Psoas muscle (tissue), 8 donors: ENCODE data around the gene RFC4. TPM values are rescaled to one million over a fixed set of nuclear protein-coding genes. Genes with fewer than 3 reads are reported as not detected.

Experiments used
- ATAC-seq, 4 donors: fragments of 200-7000 bp; cut with Tn5 transposase; one replicate each; pipeline ENCODE4 v1.9.1; 2020; ENCODE audit warnings: moderate library complexity in 3 of 4, mild to moderate bottlenecking in 2 of 4
- DNase-seq, 2 donors: peaks; one replicate each; pipeline ENCODE4 v3.0.0-alpha.2; 2020
- H3K27ac ChIP-seq: fragments of 200-600 bp; one replicate; pipeline ENCODE4 v1.8.0; 2022
- H3K27me3 ChIP-seq, 3 donors: fragments of 200-600 bp in 1 of 3; one replicate each; pipeline versions ENCODE4 v1.6.1 to v1.8.0; 2013 to 2022; ENCODE audit warnings: low read length in 2 of 3, mild to moderate bottlenecking in 2 of 3, moderate library complexity in 1 of 3; ENCODE audit not compliant: insufficient read depth in 3 of 3
- H3K36me3 ChIP-seq, 2 donors: fragments of 200-600 bp in 1 of 2; one replicate each; pipeline versions ENCODE4 v1.6.1 to v1.8.0; 2013 to 2022; ENCODE audit warnings: low read depth in 1 of 2, mild to moderate bottlenecking in 1 of 2, moderate library complexity in 1 of 2; ENCODE audit not compliant: insufficient read depth in 1 of 2
- H3K4me1 ChIP-seq: fragments of 200-600 bp; one replicate; pipeline ENCODE4 v1.8.0; 2022
- H3K4me3 ChIP-seq: fragments of 200-600 bp; one replicate; pipeline ENCODE4 v1.8.0; 2022; ENCODE audit warnings: mild to moderate bottlenecking
- H3K9me3 ChIP-seq: fragments of 200-600 bp; one replicate; pipeline ENCODE4 v1.8.0; 2022
- CTCF ChIP-seq: fragments of 200-600 bp; IDR thresholded peaks from one replicate; pipeline ENCODE4 v1.8.0; 2022; ENCODE audit warnings: antibody characterized with exemption
- WGBS, 3 donors: extraction: QIAGEN DNeasy Blood & Tissue Kit; methylation state at CpG; one replicate each; pipeline versions ENCODE4 v1.1.6 to v1.1.7; 2013; 5-methylcytosine and 5-hydroxymethylcytosine counted together
- intact Hi-C, 2 donors: fragments of 100-400 bp; cut with DNase I; formaldehyde crosslinking; loops; one replicate each; pipeline versions ENCODE4 v1.11.0 to v1.14.2; 2022
- polyA plus RNA-seq, 3 donors: library from polyadenylated mRNA; stranded (reverse); fragments of 200-250 nt; gene quantifications; one replicate each; pipeline ENCODE4 v1.2.3, GENCODE V29; 2013
- total RNA-seq, 4 donors: library from RNA; stranded (reverse); fragmentation: NEBNext Ultra II Directional in 2 of 4; extraction: Animal tissue kit (Norgen Biotek cat#: 25700) in 2 of 4; gene quantifications; one replicate each; pipeline versions ENCODE4 v1.2.1 to v1.2.4, GENCODE V29; 2021 to 2023
- donor health status: healthy with polysubstance abuse.
- donor health status: DM: no; HTN: no; CAD: no; lungs with moderate emphysema.
- donor health status: Bipolar disorder and iron deficiency.
- donor health status: healthy.
- donor health status: DM: yes; HTN: yes; CAD: no.
- donor health status: DM: no; HTN: no; CAD: no.
- donor health status: DM: no; HTN: no; CAD: no.
- donor health status: DM: yes; HTN: yes; CAD: no.

Gene RFC4
- total and polyA plus RNA-seq, 7 donors: 3.4 to 20.6 (median 8.1) TPM

GRCh38 chr3:186759231-186759930 is 46.9 kb downstream of the RFC4 start:
- intact Hi-C loops: no loop called here
- ATAC-seq: no peak
- no peaks in the 10 kb centered on the region for H3K9me3 ChIP-seq
- H3K27ac ChIP-seq: no peak overlapping the region
- TF ChIP-seq CTCF: no peak
- no peak for DNase-seq
- H3K4me1 ChIP-seq: no peaks in the 10 kb centered on the region
- 72 to 82% (median 78%) methylated on average over 11 of the region's 11 CpGs for WGBS, 3 donors
- peaks cover 0 to 1% (median 0%) of the 10 kb centered on the region in 3 donors for H3K27me3 ChIP-seq
- no peak overlapping the region for H3K4me3 ChIP-seq
- H3K36me3 ChIP-seq: no peaks in the 10 kb centered on the region

DNA sequence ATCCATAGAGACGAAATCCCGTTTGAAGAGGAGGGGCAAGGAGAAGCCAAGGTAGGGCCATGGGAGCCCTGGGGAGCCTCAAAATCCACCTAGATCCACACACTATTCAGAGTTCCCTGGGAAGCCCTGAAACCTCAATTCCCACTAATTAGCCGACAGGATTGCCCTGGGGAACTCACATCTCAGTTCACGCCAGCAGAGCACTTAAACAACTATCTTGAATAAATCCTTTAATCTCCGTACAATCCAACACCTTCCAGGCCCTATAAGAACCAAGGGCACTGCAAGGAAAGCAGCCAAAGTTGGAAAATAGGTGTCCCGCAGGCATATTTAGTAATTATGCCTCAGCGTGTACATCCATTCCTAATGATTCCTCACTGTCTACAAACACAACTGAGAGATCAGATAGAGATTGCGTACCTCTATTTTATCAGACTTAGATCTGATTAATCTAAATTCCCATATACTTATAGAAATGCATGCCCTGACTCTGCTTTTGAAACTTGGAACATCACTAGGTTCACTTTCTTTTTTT is 48.5 kb downstream of the RFC4 start:
- Histone ChIP-seq H3K27me3 (peaks cover 0 to 1% (median 0%) of the 10 kb centered on the region in 3 donors), H3K4me1 (no peaks in the 10 kb centered on the region), H3K36me3 (no peaks in the 10 kb centered on the region), H3K27ac (no peak overlapping the region), H3K4me3 (no peak overlapping the region), H3K9me3 (no peaks in the 10 kb centered on the region)
- intact Hi-C loops: no loop called here
- DNase-seq (no peak), ATAC-seq (no peak)
- no peak for TF ChIP-seq CTCF
- 65 to 76% (median 68%) methylated on average over 8 of the region's 8 CpGs for WGBS, 3 donors

DNA sequence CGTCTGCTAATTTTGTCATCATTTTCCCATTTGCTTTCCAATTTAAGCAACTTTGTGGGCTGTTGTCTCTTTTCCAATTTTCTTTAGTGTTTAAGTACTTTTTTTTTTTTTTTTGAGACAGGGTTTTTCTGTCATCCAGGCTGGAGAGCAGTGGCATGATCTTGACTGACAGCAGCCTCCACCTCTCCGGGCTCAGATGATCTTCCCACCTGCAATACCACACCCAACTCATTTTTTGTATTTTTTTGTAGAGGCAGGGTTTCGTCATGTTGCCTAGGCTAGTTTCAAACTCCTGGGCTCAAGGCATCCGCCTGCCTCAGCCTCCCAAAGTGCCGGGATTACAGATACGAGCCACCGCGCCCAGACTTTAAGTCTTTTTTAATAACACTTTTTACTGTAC is 49.1 kb downstream of the RFC4 start:
- peaks cover 0 to 1% (median 0%) of the 10 kb centered on the region in 3 donors for H3K27me3 ChIP-seq
- no peak overlapping the region for H3K27ac ChIP-seq
- ATAC-seq: no peak
- no peaks in the 10 kb centered on the region for H3K9me3 ChIP-seq
- 86 to 89% (median 86%) methylated on average over 8 of the region's 8 CpGs for WGBS, 3 donors
- no peaks in the 10 kb centered on the region for H3K4me1 ChIP-seq
- intact Hi-C loops: no loop called here
- no peak for TF ChIP-seq CTCF
- no peak for DNase-seq
- no peaks in the 10 kb centered on the region for H3K36me3 ChIP-seq
- no peak overlapping the region for H3K4me3 ChIP-seq

DNA sequence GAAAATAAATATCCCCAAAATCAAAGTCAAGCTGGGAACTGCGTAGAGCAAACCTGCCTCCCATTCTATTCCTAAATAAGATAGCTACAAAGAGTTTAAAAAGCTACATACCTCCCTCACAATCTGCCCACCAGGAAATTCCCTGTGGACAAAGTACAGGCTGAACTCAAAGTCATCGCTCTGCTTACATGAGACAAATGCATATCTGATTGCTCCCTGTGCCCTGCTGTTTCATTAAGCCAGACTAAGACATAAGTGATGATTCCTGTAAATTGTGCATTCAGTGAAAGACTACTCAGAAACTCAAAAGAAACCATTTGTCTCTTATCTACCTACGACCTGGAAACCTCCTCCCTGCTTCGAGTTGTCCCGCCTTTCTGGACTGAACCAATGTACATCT is 51.4 kb downstream of the RFC4 start:
- Histone ChIP-seq H3K4me1 (no peaks in the 10 kb centered on the region), H3K27ac (no peak overlapping the region), H3K36me3 (no peaks in the 10 kb centered on the region), H3K4me3 (no peak overlapping the region), H3K9me3 (no peaks in the 10 kb centered on the region), H3K27me3 (peaks cover 0 to 1% (median 0%) of the 10 kb centered on the region in 3 donors)
- TF ChIP-seq CTCF: no peak
- intact Hi-C loops: no loop called here
- no peak for ATAC-seq
- DNase-seq: no peak
- WGBS, 3 donors: 86 to 87% (median 86%) methylated on average over 5 of the region's 5 CpGs
